Activated CD4-positive, CD25-positive, alpha-beta regulatory T cell treated with anti-CD3 and anti-CD28 coated beads, Interleukin-2, amount 50 U/mL, for 24 hours (primary cell): ENCODE measurements around the gene MAGEA3.
"Not testable (repeated sequence)": the region's sequence is repeated elsewhere in the genome, so short reads cannot be mapped to it uniquely, and the experiment has no call there.

Experiments
- ATAC-seq, 2 donors: fragments of 150-1000 bp; cut with Tn5 transposase; one replicate each; pipeline ENCODE4 v1.10.0; 2021; ENCODE audit warnings: mild to moderate bottlenecking in 1 of 2, moderate library complexity in 1 of 2

MAGEA3 gene, protein sequence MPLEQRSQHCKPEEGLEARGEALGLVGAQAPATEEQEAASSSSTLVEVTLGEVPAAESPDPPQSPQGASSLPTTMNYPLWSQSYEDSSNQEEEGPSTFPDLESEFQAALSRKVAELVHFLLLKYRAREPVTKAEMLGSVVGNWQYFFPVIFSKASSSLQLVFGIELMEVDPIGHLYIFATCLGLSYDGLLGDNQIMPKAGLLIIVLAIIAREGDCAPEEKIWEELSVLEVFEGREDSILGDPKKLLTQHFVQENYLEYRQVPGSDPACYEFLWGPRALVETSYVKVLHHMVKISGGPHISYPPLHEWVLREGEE

DNA sequence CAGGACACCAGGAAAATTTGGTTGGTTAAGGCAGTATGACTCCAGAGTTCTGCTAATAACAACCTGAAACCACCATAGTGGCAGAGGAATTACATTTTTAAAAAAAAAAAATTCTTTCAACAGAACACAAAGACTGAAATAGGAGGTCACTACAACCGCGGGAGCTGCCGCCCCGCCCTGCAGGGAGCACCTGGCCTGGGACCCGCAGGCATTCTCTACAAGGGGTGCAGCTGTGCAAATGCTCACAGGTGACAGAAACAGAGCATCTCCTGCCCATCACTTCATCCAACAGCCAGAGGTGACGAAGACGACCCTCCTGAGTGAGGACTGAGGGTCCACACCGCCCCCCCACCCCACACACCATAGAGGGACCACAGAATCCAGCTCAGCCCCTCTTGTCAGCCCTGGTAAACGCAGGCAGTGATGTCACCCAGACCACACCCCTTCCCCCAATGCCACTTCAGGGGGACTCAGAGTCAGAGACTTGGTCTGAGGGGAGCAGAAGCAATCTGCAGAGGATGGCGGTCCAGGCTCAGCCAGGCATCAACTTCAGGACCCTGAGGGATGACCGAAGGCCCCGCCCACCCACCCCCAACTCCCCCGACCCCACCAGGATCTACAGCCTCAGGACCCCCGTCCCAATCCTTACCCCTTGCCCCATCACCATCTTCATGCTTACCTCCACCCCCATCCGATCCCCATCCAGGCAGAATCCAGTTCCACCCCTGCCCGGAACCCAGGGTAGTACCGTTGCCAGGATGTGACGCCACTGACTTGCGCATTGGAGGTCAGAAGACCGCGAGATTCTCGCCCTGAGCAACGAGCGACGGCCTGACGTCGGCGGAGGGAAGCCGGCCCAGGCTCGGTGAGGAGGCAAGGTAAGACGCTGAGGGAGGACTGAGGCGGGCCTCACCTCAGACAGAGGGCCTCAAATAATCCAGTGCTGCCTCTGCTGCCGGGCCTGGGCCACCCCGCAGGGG lies at the start of gene MAGEA3:
Gene MAGEA3 (plus strand): TSS at position 843 of the 980 bp plus-strand sequence. CDS start 2,039 bp downstream, outside the sequence.
- not testable (repeated sequence) for ATAC-seq

DNA sequence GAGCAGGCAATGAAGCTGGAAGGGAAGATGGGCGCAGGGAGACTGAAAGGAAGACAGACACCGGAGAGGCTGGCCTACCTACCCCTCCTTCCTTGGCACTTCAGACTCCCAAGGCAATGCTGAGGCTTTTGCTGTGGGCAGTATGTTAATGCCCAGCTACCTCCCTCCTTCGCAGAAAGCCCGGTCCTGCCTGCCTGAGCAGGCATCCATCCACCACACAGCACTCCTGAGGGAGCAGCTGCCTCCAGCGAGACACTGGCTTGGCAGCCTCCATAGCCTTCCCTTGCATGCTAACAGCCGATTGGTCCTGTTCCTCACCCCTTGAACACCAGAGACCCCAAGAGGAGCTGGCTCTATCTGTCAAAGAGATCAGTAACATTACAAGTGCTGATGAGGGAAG lies 46.5 kb upstream of the MAGEA3 start:
- ATAC-seq = no peak

DNA sequence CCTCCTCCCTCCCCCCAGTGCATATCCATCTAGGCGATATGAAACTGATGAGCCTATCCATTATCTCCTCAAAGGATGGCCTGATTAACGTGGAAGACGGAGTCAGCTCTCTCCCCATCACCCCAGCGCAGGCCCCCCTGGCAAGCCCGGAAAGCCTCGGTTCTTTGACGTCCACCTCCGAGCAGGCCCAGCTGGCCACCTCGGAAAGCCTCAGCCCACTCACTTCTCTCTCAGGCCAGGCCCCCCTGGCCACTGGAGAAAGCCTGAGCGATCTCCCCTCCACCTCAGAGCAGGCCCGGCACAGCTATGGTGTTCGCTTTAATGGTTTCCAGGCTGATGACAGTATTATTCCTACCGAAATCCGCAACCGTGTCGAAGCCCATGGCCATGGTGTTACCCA lies 46.1 kb upstream of the MAGEA3 start:
- no peak for ATAC-seq

DNA sequence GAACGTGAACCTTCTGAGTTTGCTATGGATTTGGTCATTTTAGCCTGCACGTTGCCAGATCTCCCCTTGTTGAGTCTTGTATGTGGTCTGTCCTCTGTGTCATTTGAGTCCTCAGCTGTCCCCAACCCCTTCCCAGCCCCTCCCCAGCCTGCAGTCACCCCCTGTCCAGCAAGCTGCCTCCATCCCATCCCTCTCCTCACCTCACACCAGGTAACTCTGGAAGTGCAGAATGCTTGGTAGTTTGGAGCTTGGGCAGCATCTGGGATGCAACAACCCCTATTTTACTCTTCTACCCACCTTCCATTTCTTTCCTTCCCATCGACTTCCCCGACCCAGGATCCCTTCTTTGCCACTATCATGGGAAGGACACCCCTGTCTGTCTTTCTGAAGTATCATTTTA lies 42.5 kb upstream of the MAGEA3 start:
- no peak for ATAC-seq

DNA sequence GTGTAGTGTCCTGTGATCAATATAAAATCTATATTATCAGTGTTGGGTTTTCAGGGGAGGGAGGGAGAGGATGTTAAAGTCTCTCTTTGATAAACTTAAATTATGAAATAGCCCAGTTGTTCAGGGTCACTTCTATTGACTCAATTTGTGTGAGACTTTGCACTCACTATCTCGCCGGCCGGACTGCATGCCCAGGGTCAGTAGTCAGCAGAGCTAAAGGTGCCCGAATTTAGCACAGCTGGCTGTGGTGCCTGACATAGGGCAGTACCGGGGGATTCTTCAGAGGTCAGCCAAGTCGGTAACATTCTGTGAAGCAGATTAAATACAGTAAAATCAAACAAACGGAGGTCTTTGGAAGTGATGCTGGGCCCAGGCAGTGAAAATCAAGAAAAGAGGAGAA lies 41.7 kb upstream of the MAGEA3 start:
- no peak for ATAC-seq

DNA sequence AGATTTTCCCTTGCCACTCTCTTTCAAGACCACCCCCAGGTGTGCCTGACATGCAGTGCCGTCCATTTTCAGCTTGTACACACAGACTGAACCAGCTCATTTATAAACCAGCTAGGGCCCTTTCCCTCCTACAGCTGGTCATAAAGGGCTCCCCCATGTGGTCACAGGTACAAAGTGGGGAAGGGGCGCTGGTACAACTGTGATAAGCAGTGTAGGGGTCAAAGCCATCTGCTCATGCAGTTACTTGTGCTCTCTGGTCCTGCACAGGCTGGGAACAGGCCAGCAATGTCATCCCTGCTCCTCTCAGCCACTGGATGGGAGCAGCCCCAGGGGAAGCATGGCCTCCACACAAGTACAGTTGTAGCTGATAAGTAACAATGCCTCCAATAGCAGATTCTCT lies 40.3 kb upstream of the MAGEA3 start:
- no peak for ATAC-seq

DNA sequence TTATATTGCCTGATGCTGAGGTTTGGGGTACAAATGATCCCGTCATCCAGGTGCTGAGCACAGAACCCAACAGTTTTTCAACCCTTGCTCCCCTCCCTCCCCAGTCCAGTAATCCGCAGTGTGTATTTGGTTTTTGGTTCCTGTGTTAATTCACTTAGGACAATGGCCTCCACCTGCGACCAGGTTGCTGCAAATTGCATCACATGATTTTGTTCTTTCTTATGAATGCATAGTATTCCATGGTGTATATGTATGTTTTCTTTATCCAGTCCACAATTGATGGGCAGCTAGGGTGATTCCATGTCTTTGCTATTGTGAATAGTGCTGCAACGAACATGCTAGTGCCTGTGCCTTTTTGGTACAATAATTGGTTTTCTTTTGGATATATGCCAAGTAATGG lies 35.5 kb upstream of the MAGEA3 start:
- no peak for ATAC-seq

DNA sequence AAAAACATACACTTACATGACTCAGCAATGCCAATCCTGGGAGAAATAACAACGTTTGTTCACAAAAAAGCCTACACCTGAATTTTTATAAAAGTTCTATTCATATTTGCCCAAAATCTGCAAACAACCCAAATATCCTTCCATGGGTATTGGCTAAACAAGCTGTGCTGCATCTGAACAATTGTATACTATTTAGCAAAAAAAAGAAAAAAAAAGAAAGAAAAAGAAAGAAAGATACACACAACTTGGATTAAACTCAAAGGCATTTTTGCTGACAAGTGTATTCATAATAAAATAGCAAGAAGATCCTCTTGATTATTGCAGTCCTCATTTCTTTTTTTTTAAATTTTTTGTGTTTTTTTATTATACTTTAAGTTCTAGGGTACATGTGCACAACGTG lies 24.5 kb upstream of the MAGEA3 start:
- no peak for ATAC-seq

DNA sequence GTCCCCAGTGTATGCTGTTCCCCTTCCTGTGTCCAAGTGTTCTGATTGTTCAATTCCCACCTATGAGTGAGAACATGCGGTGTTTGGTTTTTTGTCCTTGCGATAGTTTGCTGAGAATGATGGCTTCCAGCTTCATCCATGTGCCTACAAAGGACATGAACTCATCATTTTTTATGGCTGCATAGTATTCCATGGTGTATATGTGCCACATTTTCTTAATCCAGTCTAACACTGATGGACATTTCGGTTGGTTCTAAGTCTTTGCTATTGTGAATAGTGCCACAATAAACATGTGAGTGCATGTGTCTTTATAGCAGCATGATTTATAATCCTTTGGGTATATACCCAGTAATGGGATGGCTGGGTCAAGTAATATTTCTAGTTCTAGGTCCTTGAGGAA lies 23.9 kb upstream of the MAGEA3 start:
- ATAC-seq = not testable (repeated sequence)

DNA sequence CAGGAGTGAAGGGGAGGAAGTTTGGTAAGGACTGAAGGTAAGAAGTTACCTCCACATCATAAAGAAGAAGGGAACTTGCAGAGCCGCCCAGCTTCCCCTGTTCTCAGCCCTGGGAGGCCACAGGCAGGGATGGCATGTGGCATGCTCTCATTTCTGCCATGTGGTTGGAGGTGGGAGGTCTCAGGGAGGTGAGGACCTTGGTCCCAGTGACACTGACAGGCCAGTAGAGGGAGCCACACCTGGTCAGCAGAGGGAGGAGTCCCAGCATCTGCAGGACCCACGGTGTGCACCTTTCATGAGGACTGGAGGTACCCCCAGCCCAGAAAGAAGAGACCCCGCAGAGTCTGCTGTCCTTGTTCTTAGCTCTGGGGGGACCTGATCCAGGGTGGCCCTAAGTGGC lies 17.6 kb upstream of the MAGEA3 start:
- not testable (repeated sequence) for ATAC-seq

DNA sequence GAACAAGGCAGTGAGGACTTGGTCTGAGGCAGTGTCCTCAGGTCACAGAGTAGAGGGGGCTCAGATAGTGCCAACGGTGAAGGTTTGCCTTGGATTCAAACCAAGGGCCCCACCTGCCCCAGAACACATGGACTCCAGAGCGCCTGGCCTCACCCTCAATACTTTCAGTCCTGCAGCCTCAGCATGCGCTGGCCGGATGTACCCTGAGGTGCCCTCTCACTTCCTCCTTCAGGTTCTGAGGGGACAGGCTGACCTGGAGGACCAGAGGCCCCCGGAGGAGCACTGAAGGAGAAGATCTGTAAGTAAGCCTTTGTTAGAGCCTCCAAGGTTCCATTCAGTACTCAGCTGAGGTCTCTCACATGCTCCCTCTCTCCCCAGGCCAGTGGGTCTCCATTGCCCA lies 1.8 kb downstream of the MAGEA3 start:
- ATAC-seq = not testable (repeated sequence)

DNA sequence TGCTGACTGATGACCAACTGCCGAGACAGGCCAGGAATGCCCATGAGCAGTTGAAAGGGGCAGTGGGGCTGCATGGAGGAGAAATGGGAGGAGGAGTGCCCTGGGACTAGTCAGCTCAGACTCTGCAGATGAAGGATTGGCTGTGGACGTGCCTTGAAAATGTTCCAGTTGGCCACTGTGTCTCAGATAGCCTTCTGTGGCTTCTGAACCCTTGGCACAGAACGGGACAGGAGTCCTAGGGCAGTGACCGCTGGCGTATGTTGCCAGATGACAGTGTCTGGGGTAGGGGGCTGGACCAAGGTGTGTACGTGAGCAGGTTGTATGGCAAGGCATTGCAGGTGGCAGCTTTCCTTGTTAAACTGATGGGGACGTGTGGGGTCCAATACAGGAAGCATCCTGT lies 7.9 kb downstream of the MAGEA3 start:
- ATAC-seq = not testable (repeated sequence)

DNA sequence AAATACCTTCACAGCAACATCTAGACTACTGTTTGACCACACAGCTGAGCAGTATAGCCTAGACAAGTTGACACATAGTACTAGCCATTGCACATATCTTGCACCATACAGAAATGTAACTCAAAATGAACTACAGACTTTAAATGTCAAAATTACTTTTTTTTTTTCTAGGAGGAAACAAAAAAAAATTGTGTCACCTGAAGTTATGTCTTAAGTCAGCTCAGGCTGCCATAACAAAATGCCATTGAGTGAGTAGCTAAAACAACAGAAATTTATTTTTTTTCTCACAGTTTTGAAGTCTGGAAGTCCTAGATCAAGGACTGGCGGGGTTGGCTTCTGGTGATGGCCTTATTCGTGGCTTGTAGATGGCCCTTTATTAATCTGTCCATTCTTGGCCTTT lies 10.6 kb downstream of the MAGEA3 start, which contains the start of gene CSAG2:
Gene CSAG2 (minus strand): TSS at position 101 of the 400 bp plus-strand sequence. CDS start 161 bp downstream, outside the sequence.
- not testable (repeated sequence) for ATAC-seq

DNA sequence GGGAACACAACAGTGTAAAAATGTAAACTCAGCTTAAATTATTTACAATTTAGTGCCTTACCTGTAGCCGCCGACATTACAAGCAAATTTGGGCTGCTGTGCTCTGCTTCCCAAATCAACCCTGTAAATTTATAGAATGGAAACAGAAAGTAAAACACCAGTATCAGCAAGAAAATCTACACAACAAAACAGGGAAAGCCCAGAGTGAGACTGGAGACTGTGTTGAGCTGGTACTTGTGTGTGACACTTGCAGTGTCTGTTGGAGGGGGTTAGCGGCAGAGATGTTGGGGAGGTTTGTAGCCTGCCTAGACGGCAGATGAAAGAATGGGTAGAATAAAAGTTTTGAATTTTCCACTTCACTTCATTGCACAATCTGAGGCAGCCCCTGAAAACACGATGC lies 14.6 kb downstream of the MAGEA3 start:
- ATAC-seq = not testable (repeated sequence)

DNA sequence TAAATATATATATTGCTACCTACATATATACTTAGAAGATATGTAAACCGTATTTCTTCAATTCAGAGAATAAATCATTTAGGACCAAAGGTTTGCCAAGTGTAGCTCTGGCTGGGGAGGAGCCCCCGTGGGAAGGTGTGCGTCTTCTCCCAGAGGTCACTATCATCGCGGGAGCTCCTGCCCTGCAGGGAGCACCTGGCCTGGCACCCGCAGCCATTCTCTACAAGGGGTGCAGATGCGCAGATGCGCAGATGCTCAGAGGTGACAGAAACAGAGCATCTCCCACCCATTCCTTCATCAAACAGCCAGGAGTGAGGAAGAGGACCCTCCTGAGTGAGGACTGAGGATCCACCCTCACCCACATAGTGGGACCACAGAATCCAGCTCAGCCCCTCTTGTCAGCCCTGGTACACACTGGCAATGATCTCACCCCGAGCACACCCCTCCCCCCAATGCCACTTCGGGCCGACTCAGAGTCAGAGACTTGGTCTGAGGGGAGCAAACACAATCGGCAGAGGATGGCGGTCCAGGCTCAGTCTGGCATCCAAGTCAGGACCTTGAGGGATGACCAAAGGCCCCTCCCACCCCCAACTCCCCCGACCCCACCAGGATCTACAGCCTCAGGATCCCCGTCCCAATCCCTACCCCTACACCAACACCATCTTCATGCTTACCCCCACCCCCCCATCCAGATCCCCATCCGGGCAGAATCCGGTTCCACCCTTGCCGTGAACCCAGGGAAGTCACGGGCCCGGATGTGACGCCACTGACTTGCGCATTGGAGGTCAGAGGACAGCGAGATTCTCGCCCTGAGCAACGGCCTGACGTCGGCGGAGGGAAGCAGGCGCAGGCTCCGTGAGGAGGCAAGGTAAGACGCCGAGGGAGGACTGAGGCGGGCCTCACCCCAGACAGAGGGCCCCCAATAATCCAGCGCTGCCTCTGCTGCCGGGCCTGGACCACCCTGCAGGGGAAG lies 15.5 kb downstream of the MAGEA3 start, which contains the start of gene MAGEA2B:
Gene MAGEA2B (plus strand): TSS at position 814 of the 973 bp plus-strand sequence. CDS start 2,479 bp downstream, outside the sequence.
- ATAC-seq = not testable (repeated sequence)

DNA sequence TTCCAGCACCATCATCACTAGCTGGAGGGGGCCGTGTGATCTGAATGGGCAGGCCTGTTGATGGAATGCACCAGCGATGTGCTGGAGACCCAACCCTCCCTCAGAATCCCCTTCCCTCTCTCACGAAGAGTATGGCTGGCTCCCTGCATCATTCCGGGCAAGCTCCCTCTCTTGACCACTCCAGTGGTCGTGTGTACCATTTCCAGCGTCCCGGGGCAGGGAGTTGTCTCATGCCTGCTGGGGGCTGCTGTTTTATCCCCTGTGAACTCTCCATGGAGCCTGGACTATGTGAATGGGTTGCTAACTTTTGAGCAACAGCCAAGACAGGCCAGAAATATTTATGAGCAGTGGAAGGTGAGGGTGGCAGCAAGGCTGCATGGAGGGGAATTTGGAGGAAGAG lies 26.8 kb downstream of the MAGEA3 start:
- no peak for ATAC-seq

DNA sequence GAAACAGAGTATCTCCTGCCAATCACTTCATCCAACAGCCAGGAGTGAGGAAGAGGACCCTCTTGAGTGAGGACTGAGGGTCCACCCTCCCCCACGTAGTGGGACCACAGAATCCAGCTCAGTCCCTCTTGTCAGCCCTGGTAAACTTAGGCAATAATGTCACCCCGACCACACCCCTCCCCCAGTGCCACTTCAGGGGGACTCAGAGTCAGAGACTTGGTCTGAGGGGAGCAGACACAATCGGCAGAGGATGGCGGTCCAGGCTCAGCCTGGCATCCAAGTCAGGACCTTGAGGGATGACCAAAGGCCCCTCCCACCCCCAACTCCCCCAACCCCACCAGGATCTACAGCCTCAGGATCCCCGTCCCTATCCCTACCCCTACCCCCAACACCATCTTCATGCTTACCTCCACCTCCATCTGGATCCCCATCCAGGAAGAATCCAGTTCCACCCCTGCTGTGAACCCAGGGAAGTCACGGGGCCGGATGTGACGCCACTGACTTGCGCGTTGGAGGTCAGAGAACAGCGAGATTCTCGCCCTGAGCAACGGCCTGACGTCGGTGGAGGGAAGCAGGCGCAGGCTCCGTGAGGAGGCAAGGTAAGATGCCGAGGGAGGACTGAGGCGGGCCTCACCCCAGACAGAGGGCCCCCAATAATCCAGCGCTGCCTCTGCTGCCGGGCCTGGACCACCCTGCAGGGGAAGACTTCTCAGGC lies 34.8 kb downstream of the MAGEA3 start, which contains the start of the genes CSAG1 and MAGEA12:
Gene CSAG1 (minus strand): TSS at position 461 of the 715 bp plus-strand sequence. CDS start 1,261 bp downstream, outside the sequence.
Gene MAGEA12 (plus strand): TSS at position 497 of the 715 bp plus-strand sequence. CDS start 2,405 bp downstream, outside the sequence.
- ATAC-seq = no peak

DNA sequence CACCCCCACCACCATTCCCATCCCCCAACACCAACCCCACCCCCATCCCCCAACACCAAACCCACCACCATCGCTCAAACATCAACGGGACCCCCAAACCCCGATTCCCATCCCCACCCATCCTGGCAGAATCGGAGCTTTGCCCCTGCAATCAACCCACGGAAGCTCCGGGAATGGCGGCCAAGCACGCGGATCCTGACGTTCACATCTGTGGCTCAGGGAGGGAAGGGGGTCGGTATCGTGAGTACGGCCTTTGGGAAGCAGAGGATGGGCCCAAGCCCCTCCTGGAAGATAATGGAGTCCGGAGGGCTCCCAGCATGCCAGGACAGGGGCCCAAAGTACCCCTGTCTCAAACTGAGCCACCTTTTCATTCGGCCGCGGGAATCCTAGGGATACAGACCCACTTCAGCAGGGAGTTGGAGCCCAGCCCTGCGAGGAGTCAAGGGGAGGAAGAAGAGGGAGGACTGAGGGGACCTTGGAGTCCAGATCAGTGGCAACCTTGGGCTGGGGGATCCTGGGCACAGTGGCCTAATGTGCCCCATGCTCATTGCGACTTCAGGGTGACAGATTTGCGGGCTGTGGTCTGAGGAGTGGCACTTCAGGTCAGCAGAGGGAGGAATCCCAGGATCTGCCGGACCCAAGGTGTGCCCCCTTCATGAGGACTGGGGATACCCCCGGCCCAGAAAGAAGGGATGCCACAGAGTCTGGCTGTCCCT lies 35.7 kb downstream of the MAGEA3 start:
- ATAC-seq = not testable (repeated sequence)

DNA sequence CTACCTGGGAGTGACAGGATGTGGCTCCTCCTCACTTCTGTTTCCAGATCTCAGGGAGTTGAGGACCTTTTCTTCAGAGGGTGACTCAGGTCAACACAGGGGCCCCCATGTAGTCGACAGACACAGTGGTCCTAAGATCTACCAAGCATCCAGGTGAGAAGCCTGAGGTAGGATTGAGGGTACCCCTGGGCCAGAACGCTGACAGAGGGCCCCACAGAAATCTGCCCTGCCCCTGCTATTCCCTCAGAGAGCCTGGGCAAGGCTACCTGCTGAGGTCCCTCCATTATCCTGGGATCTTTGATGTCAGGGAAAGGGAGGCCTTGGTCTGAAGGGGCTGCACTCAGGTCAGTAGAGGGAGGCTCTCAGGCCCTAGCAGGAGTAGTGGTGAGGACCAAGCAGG lies 36.5 kb downstream of the MAGEA3 start:
- ATAC-seq = no peak

DNA sequence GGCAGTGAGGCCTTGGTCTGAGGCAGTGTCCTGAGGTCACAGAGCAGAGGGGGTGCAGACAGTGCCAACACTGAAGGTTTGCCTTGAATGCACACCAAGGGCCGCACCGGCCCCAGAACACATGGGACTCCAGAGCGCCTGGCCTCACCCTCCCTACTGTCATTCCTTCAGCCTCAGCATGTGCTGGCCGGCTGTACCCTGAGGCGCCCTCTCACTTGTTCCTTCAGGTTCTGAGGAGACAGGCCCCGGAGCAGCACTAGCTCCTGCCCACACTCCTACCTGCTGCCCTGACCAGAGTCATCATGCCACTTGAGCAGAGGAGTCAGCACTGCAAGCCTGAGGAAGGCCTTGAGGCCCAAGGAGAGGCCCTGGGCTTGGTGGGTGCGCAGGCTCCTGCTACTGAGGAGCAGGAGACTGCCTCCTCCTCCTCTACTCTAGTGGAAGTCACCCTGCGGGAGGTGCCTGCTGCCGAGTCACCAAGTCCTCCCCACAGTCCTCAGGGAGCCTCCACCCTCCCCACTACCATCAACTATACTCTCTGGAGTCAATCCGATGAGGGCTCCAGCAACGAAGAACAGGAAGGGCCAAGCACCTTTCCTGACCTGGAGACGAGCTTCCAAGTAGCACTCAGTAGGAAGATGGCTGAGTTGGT lies 37.4 kb downstream of the MAGEA3 start:
- ATAC-seq = no peak
